Stimulated activated memory B cell treated with anti-CD40 and anti-IgM and Interleukin-4, amounts not matched to agents 10 μg/mL and 1 μg/mL and 100 μg/mL, for 72 hours (primary cell): ENCODE data around the gene MGAT5B.
A peak's percentile ranks its signal among the peaks of the same experiment; 100 is the strongest.
"Not testable (repeated sequence)": the region's sequence is repeated elsewhere in the genome, so short reads cannot be mapped to it uniquely, and the experiment has no call there.

Experiments
- ATAC-seq: fragments of 150-1000 bp; cut with Tn5 transposase; 2 replicates; pipeline ENCODE4 v1.10.0; 2021
- H3K27ac Mint-ChIP-seq: one replicate; pipeline ENCODE4 v1.8.0; 2022; ENCODE audit warnings: mild to moderate bottlenecking, mixed read lengths
- H3K27me3 Mint-ChIP-seq: one replicate; pipeline ENCODE4 v1.8.0; 2022; ENCODE audit warnings: mixed read lengths
- H3K36me3 Mint-ChIP-seq: one replicate; pipeline ENCODE4 v1.8.0; 2022; ENCODE audit warnings: mixed read lengths
- H3K4me1 Mint-ChIP-seq: one replicate; pipeline ENCODE4 v1.8.0; 2022; ENCODE audit warnings: mixed read lengths
- H3K4me3 Mint-ChIP-seq: one replicate; pipeline ENCODE4 v1.8.0; 2022; ENCODE audit warnings: mild to moderate bottlenecking, moderate library complexity, mixed read lengths
- H3K9me3 Mint-ChIP-seq: one replicate; pipeline ENCODE4 v1.8.0; 2022; ENCODE audit warnings: mixed read lengths

MGAT5B gene

GRCh38 chr17:76967762-76968161, 99.6 kb downstream of the MGAT5B start:
- no peaks in the 10 kb centered on the region for H3K9me3 Mint-ChIP-seq
- H3K27ac Mint-ChIP-seq: no peak overlapping the region
- peaks cover 24% of the 10 kb centered on the region for H3K4me1 Mint-ChIP-seq
- H3K36me3 Mint-ChIP-seq: peaks cover 5% of the 10 kb centered on the region
- H3K27me3 Mint-ChIP-seq: peaks cover 79% of the 10 kb centered on the region
- ATAC-seq: no peak
- H3K4me3 Mint-ChIP-seq: no peak overlapping the region

DNA sequence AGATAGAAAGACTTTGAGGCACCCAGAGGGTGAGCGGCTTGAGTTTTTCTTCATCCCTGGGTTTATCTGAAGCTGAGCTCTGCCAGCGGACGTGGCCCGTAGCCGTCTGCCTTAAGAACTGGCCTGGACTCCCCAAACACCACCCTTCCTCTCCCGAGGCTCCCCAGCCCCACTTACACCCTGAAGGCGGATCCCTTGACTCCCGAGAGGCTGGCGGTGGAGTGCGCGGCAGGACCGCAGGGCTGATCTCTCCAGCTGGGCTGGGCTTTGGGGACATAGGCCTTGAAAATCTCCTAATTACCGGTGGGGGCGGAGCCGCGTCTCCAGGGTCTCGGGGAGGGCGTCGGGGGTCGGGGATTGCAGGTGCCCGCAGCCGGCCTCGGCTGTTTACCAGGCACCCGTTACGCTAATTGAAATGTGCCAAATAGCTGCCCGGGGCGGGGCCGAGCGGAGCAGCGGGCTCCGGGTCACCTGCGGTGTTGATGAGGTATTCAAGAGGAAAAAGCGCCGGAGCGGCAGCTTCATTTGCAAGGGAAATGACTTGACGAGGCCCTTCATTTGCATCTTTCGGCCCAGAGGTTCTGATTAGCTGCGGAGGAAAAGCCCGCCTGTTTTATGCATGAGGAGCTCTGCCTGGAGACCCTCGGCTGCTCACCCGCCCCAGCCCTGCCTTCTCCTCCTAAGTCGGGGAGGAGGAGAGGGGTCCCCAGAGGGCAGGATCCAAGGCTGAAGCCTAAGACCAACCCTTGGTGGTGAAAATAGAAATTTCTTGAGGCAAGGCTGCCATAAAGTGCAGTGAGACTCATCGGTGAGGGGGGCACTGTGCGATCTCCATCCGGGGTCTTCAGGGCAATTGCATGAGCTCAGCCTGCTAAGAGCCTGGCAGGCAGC, 100.7 kb downstream of the MGAT5B start:
- peaks cover 67% of the 10 kb centered on the region for H3K27me3 Mint-ChIP-seq
- H3K36me3 Mint-ChIP-seq: no peaks in the 10 kb centered on the region
- peak; percentile 92 for ATAC-seq
- peaks cover 24% of the 10 kb centered on the region for H3K4me1 Mint-ChIP-seq
- H3K27ac Mint-ChIP-seq: peak overlapping the region; percentile 65
- peak overlapping the region; percentile 73 for H3K4me3 Mint-ChIP-seq
- H3K9me3 Mint-ChIP-seq: no peaks in the 10 kb centered on the region

DNA sequence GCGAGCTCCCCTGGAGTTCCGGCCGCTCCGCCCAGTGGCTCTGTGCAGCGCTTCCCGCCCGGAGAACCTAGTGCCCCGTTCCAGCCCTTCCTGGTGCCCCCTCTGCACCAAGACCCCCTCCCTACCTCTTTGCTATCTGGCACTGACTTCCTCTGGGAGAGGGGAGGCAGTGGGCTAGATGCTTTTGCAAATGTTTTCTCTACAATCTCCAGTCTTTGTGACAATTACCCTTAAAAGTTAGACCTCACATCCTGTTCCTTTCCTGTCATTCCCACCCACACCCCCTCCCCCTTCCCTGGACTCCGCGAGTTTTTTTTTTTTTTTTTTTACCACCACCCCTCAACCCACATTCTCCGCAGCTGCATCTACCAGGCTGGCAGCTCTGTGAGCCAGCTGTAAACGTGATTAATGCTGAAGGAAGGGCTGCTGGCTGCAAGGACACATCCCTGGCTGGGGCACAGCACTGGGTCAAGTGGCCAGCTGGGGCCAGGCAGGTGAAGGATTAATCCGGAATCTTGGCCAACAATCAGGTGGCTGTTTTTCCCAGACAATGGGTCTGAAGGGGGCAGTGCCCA, 101.5 kb downstream of the MGAT5B start:
- Mint-ChIP-seq H3K27me3 (peaks cover 62% of the 10 kb centered on the region), H3K36me3 (no peaks in the 10 kb centered on the region), H3K4me3 (peak overlapping the region; percentile 73), H3K4me1 (peaks cover 24% of the 10 kb centered on the region), H3K27ac (peak overlapping the region; percentile 65), H3K9me3 (no peaks in the 10 kb centered on the region)
- no peak for ATAC-seq

- not testable (repeated sequence) for H3K4me3 Mint-ChIP-seq, H3K36me3 Mint-ChIP-seq, H3K27ac Mint-ChIP-seq, ATAC-seq, H3K9me3 Mint-ChIP-seq
- Mint-ChIP-seq H3K4me1 (peaks cover 24% of the 10 kb centered on the region), H3K27me3 (peaks cover 61% of the 10 kb centered on the region)
These were observed 102.0 kb downstream of the MGAT5B start for GRCh38 chr17:76970228-76970627.

GRCh38 chr17:76972046-76972641, 103.9 kb downstream of the MGAT5B start:
- Mint-ChIP-seq H3K36me3 (no peaks in the 10 kb centered on the region), H3K9me3 (peaks cover 9% of the 10 kb centered on the region), H3K27me3 (peaks cover 54% of the 10 kb centered on the region), H3K4me3 (no peak overlapping the region), H3K27ac (no peak overlapping the region), H3K4me1 (peaks cover 24% of the 10 kb centered on the region)
- no peak for ATAC-seq

DNA sequence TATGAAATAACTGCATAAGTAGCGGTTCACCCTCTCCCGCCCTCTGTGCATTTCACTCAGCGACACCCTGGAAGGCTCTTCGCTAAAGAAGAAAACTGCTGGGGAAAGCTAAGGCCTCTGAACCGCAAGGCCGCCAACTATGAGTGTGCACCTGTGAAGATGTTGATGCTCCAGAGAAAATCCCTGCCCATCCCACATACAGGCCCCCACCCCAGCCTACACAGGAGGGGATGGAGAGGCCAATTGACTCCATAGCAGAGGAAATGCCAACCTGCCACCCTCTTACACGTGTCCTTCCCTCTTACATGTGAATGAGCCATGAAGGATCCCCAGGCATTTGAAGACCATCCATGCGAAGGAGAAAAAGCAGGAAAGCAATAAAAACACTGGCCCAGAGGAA, 104.8 kb downstream of the MGAT5B start:
- no peak for ATAC-seq
- Mint-ChIP-seq H3K36me3 (peaks cover 2% of the 10 kb centered on the region), H3K27ac (no peak overlapping the region), H3K9me3 (peaks cover 9% of the 10 kb centered on the region), H3K27me3 (peaks cover 45% of the 10 kb centered on the region), H3K4me3 (no peak overlapping the region), H3K4me1 (peaks cover 24% of the 10 kb centered on the region)

DNA sequence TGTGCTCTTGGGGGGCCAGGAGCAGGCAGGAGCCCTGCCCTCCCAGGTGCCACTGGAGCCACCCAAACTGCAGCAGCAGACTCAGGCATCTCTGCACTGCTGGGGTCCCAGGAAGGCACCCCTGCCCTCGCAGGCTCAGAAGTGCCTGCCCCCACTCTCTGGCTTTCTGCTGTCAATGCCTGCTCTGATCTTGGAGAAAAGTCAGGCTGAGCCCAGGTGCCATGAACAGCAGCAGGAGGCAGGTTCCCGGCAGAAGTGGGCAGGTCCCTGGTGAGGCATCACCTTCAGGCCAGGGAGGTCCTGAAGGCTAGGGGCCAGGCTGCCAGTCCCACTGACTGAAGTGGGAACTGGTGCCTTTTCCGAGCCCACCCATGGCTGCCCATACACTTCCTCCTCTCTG, 106.5 kb downstream of the MGAT5B start:
- H3K4me1 Mint-ChIP-seq: peaks cover 7% of the 10 kb centered on the region
- H3K27ac Mint-ChIP-seq: no peak overlapping the region
- H3K27me3 Mint-ChIP-seq: peaks cover 28% of the 10 kb centered on the region
- H3K36me3 Mint-ChIP-seq: peaks cover 6% of the 10 kb centered on the region
- ATAC-seq: no peak
- H3K4me3 Mint-ChIP-seq: no peak overlapping the region
- H3K9me3 Mint-ChIP-seq: peaks cover 18% of the 10 kb centered on the region

DNA sequence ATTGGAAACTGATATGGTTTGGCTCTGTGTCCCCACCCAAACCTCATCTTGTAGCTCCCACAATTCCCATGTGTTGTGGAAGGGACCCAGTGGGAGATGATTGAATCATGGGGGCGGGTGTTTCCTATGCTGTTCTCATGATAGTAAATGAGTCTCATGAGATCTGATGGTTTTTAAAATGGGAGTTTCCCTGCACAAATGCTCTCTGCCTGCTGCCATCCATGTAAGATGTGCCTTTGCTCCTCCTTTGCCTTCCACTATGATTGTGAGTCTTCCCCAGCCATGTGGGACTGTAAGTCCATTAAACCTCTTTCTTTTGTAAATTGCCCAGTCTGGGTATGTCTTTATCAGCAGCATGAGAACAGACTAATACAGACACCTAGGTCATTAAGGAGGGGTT, 109.8 kb downstream of the MGAT5B start:
- not testable (repeated sequence) for H3K36me3 Mint-ChIP-seq, H3K27ac Mint-ChIP-seq, H3K4me3 Mint-ChIP-seq, H3K4me1 Mint-ChIP-seq, ATAC-seq
- peaks cover 26% of the 10 kb centered on the region for H3K27me3 Mint-ChIP-seq
- H3K9me3 Mint-ChIP-seq: peaks cover 18% of the 10 kb centered on the region

- no peak overlapping the region for H3K27ac Mint-ChIP-seq
- peaks cover 47% of the 10 kb centered on the region for H3K27me3 Mint-ChIP-seq
- peaks cover 7% of the 10 kb centered on the region for H3K4me1 Mint-ChIP-seq
- no peak for ATAC-seq
- peaks cover 9% of the 10 kb centered on the region for H3K9me3 Mint-ChIP-seq
- peaks cover 6% of the 10 kb centered on the region for H3K36me3 Mint-ChIP-seq
- H3K4me3 Mint-ChIP-seq: no peak overlapping the region
These were observed 113.5 kb downstream of the MGAT5B start for GRCh38 chr17:76981545-76982295.

GRCh38 chr17:76982408-76983074, 114.3 kb downstream of the MGAT5B start:
- H3K9me3 Mint-ChIP-seq: peaks cover 9% of the 10 kb centered on the region
- ATAC-seq: no peak
- H3K4me3 Mint-ChIP-seq: no peak overlapping the region
- peaks cover 56% of the 10 kb centered on the region for H3K27me3 Mint-ChIP-seq
- peaks cover 7% of the 10 kb centered on the region for H3K4me1 Mint-ChIP-seq
- H3K36me3 Mint-ChIP-seq: peaks cover 6% of the 10 kb centered on the region
- no peak overlapping the region for H3K27ac Mint-ChIP-seq

DNA sequence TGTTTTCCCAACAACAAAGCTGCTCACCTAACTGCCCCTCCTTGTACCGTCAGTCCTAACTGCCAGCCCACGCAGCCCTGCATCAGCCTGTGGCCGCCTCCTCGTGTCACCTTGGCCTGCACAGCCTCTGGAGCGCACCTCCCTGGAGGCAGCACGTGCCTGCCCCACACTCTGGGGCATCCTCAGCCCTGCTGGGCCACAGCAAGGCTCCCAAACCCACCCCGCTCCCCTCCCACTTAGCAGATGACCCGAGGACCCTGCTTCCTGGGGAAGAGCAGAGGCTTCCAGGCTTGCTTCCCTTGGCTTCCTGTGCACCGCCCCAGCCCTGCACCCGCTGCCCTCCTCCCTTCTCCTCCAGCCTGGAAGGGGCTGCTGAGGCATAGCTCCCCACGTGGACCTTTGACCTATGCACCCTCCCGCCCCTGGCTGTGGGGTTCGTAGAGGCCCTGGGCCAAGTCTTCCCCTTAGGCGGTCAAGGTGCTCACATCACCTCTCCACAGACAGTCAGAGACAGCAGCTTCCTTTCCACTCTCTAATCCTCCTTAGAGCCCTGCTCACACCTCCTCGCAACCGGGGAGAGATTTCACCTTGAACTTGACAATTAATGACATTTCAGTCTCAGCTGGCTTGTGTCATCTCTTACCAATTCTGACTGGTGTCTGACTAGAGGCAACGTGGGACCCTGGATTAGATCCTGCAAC, 115.0 kb downstream of the MGAT5B start:
- no peak overlapping the region for H3K4me3 Mint-ChIP-seq
- H3K27me3 Mint-ChIP-seq: peaks cover 62% of the 10 kb centered on the region
- H3K9me3 Mint-ChIP-seq: peaks cover 7% of the 10 kb centered on the region
- no peak overlapping the region for H3K27ac Mint-ChIP-seq
- ATAC-seq: peak; percentile 35
- H3K36me3 Mint-ChIP-seq: peaks cover 2% of the 10 kb centered on the region
- peaks cover 7% of the 10 kb centered on the region for H3K4me1 Mint-ChIP-seq

DNA sequence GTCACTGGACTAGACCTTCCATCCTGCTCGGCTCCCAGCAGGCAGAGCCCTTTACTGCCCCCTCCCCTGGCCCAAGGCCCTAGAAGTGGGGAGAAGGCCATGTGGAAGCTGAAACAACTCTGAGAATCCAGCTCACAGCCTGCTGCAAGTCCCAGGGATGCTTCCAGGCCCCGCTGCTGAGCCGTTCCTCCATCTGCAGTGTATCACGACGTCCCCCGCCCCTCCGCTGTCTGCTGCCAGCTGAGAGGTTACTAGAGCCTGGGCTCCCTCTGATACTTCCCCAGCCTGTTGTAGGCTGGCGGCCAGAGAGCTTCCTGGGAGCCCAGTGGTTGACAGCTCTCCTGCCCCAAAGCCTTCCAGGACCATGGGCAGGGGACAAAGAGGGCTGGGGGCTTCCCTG, 118.2 kb downstream of the MGAT5B start:
- Mint-ChIP-seq H3K36me3 (no peaks in the 10 kb centered on the region), H3K4me3 (no peak overlapping the region), H3K27ac (no peak overlapping the region), H3K4me1 (peaks cover 7% of the 10 kb centered on the region), H3K27me3 (peaks cover 72% of the 10 kb centered on the region), H3K9me3 (no peaks in the 10 kb centered on the region)
- ATAC-seq: no peak

GRCh38 chr17:76987486-76988093, 119.4 kb downstream of the MGAT5B start:
- Mint-ChIP-seq H3K27me3 (peaks cover 72% of the 10 kb centered on the region), H3K27ac (no peak overlapping the region), H3K36me3 (no peaks in the 10 kb centered on the region), H3K9me3 (no peaks in the 10 kb centered on the region), H3K4me1 (peaks cover 7% of the 10 kb centered on the region), H3K4me3 (no peak overlapping the region)
- peak; percentile 14 for ATAC-seq

- H3K4me1 Mint-ChIP-seq: no peaks in the 10 kb centered on the region
- no peaks in the 10 kb centered on the region for H3K36me3 Mint-ChIP-seq
- no peak overlapping the region for H3K4me3 Mint-ChIP-seq
- no peaks in the 10 kb centered on the region for H3K9me3 Mint-ChIP-seq
- no peak overlapping the region for H3K27ac Mint-ChIP-seq
- H3K27me3 Mint-ChIP-seq: peaks cover 70% of the 10 kb centered on the region
- no peak for ATAC-seq
These were observed 120.6 kb downstream of the MGAT5B start for GRCh38 chr17:76988796-76989195.
